Osteoblast (primary cell): ENCODE data around the gene CDC123. TPM values are rescaled to one million over a fixed set of nuclear protein-coding genes. Genes with fewer than 3 reads are reported as not detected.
"Not testable (repeated sequence)": the region's sequence is repeated elsewhere in the genome, so short reads cannot be mapped to it uniquely, and the experiment has no call there.

Source experiments
- DNase-seq: peaks from one replicate; pipeline ENCODE4 v3.0.0; 2011; ENCODE audit warnings: low spot score, mixed read lengths; ENCODE audit not compliant: insufficient read length; ENCODE audit errors: missing footprints
- H2AFZ ChIP-seq: 2 replicates; pipeline ENCODE4 v1.6.0; 2011; ENCODE audit warnings: mild to moderate bottlenecking, low read length
- H3K27ac ChIP-seq: 2 replicates; pipeline ENCODE4 v1.5.1; 2011; ENCODE audit warnings: mild to moderate bottlenecking, low read depth, low read length, moderate library complexity
- H3K27me3 ChIP-seq: 2 replicates; pipeline ENCODE4 v1.6.0; 2012; ENCODE audit warnings: mild to moderate bottlenecking, control low read depth, inconsistent platforms, low read length, moderate library complexity; ENCODE audit not compliant: insufficient read depth
- H3K36me3 ChIP-seq: 2 replicates; pipeline ENCODE4 v1.5.1; 2011; ENCODE audit warnings: mild to moderate bottlenecking, low read length, control low read depth, moderate library complexity; ENCODE audit not compliant: insufficient read depth
- H3K4me1 ChIP-seq: 2 replicates; pipeline ENCODE4 v1.5.1; 2011; ENCODE audit warnings: mild to moderate bottlenecking, low read length, control low read depth, moderate library complexity; ENCODE audit not compliant: insufficient read depth
- H3K4me2 ChIP-seq: 2 replicates; pipeline ENCODE4 v1.6.0; 2011; ENCODE audit warnings: mild to moderate bottlenecking, low read length; ENCODE audit not compliant: insufficient read depth
- H3K4me3 ChIP-seq: fragments of 200-600 bp; sonication (generic); 3 replicates; pipeline ENCODE4 v1.5.1; 2012; ENCODE audit warnings: mild to moderate bottlenecking, low read length, inconsistent platforms; ENCODE audit not compliant: insufficient read depth
- H3K79me2 ChIP-seq: 2 replicates; pipeline ENCODE4 v1.6.0; 2012; ENCODE audit warnings: mild to moderate bottlenecking, low read length, control low read depth, inconsistent platforms; ENCODE audit not compliant: insufficient read depth
- H3K9me3 ChIP-seq: 2 replicates; pipeline ENCODE4 v1.5.1; 2011; ENCODE audit warnings: low read depth, low read length, control low read depth
- H4K20me1 ChIP-seq: 2 replicates; pipeline ENCODE4 v1.6.0; 2012; ENCODE audit warnings: mild to moderate bottlenecking, low read length, control low read depth; ENCODE audit not compliant: insufficient read depth
- total RNA-seq: library from RNA; depleted of rRNA; stranded (reverse); fragments of >200 nt; gene quantifications from 2 replicates; pipeline ENCODE4 v1.2.3, GENCODE V29; 2012
- TF ChIP-seq, protein P1 (sequence below): IDR thresholded peaks from 2 replicates; pipeline ENCODE4 v1.5.1; 2011; ENCODE audit warnings: mild to moderate bottlenecking, low read depth, low read length, moderate library complexity; ENCODE audit errors: extremely low read depth

Gene CDC123
- total RNA-seq, 1 donor: 86.9 TPM

DNA sequence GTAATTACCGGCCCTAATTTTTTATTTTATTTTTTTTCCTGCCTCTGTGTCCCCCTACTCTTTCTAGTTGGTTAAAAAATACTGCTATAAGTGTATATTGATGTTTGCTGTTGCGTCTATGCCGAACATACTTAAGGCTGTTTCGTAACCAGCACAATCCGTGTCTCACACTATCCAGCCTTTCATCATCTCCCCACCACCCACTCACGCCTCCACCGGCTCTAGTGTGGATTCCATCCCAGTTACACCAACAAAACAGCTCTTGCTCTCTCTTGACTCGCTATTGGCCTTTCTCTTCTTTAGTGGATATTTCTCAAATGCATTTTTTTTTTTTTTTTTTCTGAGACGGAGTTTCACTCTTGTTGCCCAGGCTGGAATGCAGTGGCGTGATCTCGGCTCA is 83.3 kb downstream of the CDC123 start:
- Histone ChIP-seq H3K27ac (no peak overlapping the region), H3K4me2 (no peak overlapping the region), H4K20me1 (no peaks in the 10 kb centered on the region), H3K4me1 (no peaks in the 10 kb centered on the region), H2AFZ (no peak overlapping the region), H3K36me3 (no peaks in the 10 kb centered on the region), H3K79me2 (no peaks in the 10 kb centered on the region), H3K4me3 (no peak overlapping the region), H3K9me3 (no peaks in the 10 kb centered on the region), H3K27me3 (no peaks in the 10 kb centered on the region)
- TF ChIP-seq, protein P1, sequence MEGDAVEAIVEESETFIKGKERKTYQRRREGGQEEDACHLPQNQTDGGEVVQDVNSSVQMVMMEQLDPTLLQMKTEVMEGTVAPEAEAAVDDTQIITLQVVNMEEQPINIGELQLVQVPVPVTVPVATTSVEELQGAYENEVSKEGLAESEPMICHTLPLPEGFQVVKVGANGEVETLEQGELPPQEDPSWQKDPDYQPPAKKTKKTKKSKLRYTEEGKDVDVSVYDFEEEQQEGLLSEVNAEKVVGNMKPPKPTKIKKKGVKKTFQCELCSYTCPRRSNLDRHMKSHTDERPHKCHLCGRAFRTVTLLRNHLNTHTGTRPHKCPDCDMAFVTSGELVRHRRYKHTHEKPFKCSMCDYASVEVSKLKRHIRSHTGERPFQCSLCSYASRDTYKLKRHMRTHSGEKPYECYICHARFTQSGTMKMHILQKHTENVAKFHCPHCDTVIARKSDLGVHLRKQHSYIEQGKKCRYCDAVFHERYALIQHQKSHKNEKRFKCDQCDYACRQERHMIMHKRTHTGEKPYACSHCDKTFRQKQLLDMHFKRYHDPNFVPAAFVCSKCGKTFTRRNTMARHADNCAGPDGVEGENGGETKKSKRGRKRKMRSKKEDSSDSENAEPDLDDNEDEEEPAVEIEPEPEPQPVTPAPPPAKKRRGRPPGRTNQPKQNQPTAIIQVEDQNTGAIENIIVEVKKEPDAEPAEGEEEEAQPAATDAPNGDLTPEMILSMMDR: no peak
- DNase-seq: peak; percentile 44

DNA sequence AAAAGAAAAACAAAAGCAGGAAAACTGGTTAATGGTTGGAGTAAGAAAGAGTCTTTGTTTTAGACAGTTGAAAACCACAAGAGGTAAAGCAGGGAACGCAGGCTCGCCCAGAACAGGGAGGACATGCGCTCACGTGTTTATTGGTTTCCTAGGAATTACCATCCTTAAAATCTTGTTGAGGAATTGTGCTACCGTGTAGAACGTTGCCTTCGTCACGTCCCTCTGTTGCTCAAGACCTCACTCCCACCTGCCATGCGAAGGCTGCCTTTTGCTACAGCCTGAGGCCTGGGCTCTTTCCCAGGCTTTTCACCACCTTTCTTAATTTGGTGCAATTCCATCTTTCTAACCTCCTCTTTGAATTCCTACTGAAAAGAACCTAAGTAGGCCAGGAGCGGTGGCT is 91.8 kb downstream of the CDC123 start:
- H3K79me2 ChIP-seq: no peaks in the 10 kb centered on the region
- no peak overlapping the region for H3K27ac ChIP-seq
- H3K4me1 ChIP-seq: no peaks in the 10 kb centered on the region
- H3K9me3 ChIP-seq: no peaks in the 10 kb centered on the region
- no peak overlapping the region for H3K4me3 ChIP-seq
- no peaks in the 10 kb centered on the region for H4K20me1 ChIP-seq
- H3K27me3 ChIP-seq: no peaks in the 10 kb centered on the region
- DNase-seq: no peak
- no peak overlapping the region for H2AFZ ChIP-seq
- TF ChIP-seq, protein P1: no peak
- H3K4me2 ChIP-seq: no peak overlapping the region
- no peaks in the 10 kb centered on the region for H3K36me3 ChIP-seq

DNA sequence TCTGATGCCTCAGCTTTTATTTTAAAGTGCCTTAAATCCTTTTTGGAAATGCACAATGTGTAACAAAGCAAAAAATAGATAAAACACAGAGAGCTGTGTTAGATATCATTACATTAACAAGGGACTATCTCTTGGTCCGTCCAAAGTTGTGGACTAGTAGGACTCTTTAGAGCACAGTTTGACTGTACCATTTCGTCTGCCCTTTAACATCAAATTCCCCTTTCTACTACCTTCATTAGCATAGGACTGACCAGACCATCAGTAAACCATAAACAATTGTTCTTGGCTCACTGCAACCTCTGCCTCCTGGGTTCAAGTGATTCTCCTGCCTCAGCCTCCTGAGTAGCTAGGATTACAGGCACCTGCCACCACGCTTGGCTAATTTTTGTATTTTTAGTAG is 101.8 kb downstream of the CDC123 start:
- H3K27me3 ChIP-seq: not testable (repeated sequence)

DNA sequence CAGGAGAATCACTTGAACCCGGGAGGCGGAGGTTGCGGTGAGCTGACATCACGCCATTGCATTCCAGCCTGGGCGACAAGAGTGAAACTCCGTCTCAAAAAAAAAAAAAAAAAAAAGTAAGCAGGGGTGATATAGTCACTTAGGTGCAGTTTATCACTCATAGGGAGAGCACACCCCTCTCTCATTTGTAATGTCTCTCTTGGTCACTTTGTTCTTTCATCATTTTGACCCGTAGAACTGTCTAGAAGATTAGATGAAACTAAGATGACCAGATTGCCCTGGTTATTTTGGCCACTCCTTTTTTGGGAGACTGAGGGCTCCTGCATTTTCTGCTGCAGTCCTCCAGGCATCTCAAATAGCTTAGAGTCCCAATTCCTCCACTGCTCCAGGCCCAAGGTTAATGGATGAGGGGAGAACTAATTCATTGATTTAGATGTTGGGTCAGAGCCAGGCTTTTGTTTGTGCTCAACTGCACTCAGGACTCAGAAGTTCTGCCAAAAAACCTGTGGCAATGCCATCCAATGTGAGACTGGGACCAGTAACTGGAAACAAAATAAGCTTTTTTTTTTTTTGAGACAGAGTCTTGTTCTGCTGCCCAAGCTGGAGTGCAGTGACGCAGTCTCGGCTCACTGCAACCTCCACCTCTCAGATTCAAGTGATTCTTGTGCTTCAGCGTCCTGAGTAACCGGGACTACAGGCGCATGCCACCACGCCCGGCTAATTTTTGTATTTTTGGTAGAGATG is 103.4 kb downstream of the CDC123 start:
- Histone ChIP-seq H3K79me2 (no peaks in the 10 kb centered on the region), H4K20me1 (no peaks in the 10 kb centered on the region), H3K4me2 (no peak overlapping the region), H2AFZ (no peak overlapping the region), H3K27ac (no peak overlapping the region), H3K4me3 (no peak overlapping the region), H3K36me3 (no peaks in the 10 kb centered on the region), H3K4me1 (no peaks in the 10 kb centered on the region), H3K27me3 (no peaks in the 10 kb centered on the region), H3K9me3 (no peaks in the 10 kb centered on the region)
- TF ChIP-seq, protein P1: no peak
- no peak for DNase-seq

More for the DNA sequence above, 101.8 kb downstream of the CDC123 start:
- H3K36me3 ChIP-seq, H3K4me3 ChIP-seq, H4K20me1 ChIP-seq, H3K4me2 ChIP-seq, H3K27ac ChIP-seq, H3K4me1 ChIP-seq, DNase-seq, H3K9me3 ChIP-seq, H3K79me2 ChIP-seq, H2AFZ ChIP-seq: not testable (repeated sequence)

Other genes with a start within 250 kb of the CDC123 start
- 15.0 and 15.9 TPM in 2 replicates for gene UPF2, start 153.4 kb upstream of the CDC123 start, total RNA-seq
- 24.5 and 29.3 TPM in 2 replicates for gene DHTKD1, start 127.2 kb upstream of the CDC123 start, total RNA-seq
- gene SEC61A2, start 66.5 kb upstream of the CDC123 start, total RNA-seq: 9.4 and 13.8 TPM in 2 replicates
- gene NUDT5, start 297 bp upstream of the CDC123 start, total RNA-seq: 51.0 and 65.7 TPM in 2 replicates
- gene CAMK1D, start 153.4 kb downstream of the CDC123 start, total RNA-seq: 10.6 and 11.2 TPM in 2 replicates